Measurements from ENCODE around the gene CPNE6. TPM values are rescaled to one million over a fixed set of nuclear protein-coding genes. Genes with fewer than 3 reads are reported as not detected.

Gene CPNE6
- total RNA-seq, 4 donors from 2014 or later = 0.76 TPM; not detected in 3

DNA sequence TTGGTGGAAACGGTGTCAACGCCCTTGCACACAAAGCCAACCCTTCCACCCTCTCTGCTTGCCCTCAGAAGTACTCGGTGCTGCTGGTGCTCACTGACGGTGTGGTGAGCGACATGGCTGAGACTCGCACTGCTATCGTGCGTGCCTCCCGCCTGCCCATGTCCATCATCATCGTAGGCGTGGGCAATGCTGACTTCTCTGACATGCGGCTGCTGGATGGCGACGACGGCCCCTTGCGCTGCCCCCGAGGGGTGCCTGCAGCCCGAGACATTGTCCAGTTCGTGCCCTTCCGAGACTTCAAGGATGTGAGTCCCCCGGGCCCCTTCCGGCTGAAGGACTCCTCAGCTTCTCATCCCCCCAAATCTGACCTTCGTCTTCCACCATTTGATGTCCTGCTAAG lies 5.7 kb downstream of the CPNE6 start:
- intact Hi-C loops (cut with DNase I; ENCODE audit: low total_unique reads) = no loop called here
- Histone ChIP-seq H3K4me3 (no peak overlapping the region), H3K27ac (no peak overlapping the region), H3K27me3 (no peaks in the 10 kb centered on the region), H3K9me3 (no peaks in the 10 kb centered on the region), H3K4me1 (no peaks in the 10 kb centered on the region), H3K36me3 (no peaks in the 10 kb centered on the region)
- TF ChIP-seq, protein P1, sequence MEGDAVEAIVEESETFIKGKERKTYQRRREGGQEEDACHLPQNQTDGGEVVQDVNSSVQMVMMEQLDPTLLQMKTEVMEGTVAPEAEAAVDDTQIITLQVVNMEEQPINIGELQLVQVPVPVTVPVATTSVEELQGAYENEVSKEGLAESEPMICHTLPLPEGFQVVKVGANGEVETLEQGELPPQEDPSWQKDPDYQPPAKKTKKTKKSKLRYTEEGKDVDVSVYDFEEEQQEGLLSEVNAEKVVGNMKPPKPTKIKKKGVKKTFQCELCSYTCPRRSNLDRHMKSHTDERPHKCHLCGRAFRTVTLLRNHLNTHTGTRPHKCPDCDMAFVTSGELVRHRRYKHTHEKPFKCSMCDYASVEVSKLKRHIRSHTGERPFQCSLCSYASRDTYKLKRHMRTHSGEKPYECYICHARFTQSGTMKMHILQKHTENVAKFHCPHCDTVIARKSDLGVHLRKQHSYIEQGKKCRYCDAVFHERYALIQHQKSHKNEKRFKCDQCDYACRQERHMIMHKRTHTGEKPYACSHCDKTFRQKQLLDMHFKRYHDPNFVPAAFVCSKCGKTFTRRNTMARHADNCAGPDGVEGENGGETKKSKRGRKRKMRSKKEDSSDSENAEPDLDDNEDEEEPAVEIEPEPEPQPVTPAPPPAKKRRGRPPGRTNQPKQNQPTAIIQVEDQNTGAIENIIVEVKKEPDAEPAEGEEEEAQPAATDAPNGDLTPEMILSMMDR (IDR thresholded peaks at IDR 0.05) = no peak
- no peak for TF ChIP-seq POLR2A (IDR thresholded peaks at IDR 0.05)
- DNase-seq = no peak

DNA sequence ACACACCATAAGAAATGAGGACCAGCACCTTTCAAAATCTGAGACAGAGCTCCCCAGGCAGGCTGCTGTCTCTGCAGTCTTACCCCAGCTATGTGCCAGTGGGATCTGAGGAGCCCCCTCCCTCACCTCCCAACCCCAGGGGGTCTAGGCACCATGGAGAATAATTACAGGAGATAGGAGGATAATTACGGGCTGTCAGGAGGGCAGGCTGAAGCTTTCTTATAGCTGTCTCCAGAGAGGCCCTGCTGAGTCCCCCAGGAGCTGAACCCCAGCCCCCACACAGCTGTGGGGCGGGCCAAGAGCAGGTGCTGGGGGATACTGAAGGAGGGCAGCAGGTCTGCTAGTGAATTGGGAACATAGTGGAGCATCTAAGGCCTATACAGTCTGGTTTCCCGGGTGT lies 6.8 kb downstream of the CPNE6 start:
- H3K27me3 ChIP-seq = no peaks in the 10 kb centered on the region
- no peak for TF ChIP-seq POLR2A (IDR thresholded peaks at IDR 0.05)
- TF ChIP-seq, protein P1 (IDR thresholded peaks at IDR 0.05) = no peak

DNA sequence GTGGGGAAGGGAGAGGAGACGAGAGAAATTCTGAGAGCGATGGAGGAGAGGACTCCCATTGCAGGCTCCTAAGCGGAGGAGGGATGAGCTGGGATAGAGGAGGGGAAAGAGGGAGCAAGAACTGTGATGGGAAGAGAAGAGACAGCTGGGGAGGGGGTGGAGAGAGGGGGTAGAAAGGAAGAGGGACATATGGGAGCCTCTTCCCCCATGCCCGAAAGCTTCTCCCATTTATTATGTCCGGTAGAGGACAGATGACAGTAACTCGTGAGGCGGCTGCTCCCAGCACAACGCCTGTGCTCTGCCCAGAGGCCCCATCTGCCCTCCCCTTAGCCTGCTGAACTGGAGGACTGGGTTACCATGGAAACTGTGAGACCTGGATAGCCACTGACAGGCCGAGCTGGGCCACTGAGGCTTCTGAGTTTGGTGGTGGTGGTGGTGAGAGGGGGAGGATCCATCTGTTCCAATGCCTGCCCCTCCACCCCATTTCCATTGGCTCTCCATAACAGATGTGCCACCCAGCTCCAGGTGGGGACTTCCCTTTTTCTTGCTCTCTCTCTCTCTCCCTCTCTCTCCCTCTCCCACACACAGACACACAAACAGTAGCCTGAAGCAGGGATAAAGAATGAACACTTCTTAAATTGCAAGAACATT lies 8.3 kb downstream of the CPNE6 start:
- no peak overlapping the region for H3K27ac ChIP-seq
- H3K4me1 ChIP-seq = no peaks in the 10 kb centered on the region
- no peaks in the 10 kb centered on the region for H3K9me3 ChIP-seq
- TF ChIP-seq, protein P1 (IDR thresholded peaks at IDR 0.05) = no peak
- TF ChIP-seq POLR2A (IDR thresholded peaks at IDR 0.05) = no peak
- H3K27me3 ChIP-seq = no peaks in the 10 kb centered on the region
- no peak overlapping the region for H3K4me3 ChIP-seq
- intact Hi-C loops (cut with DNase I; ENCODE audit: low total_unique reads) = no loop called here
- DNase-seq = no peak
- H3K36me3 ChIP-seq = no peaks in the 10 kb centered on the region

More for the DNA sequence above, 6.8 kb downstream of the CPNE6 start:
- no peaks in the 10 kb centered on the region for H3K4me1 ChIP-seq
- H3K9me3 ChIP-seq = no peaks in the 10 kb centered on the region
- H3K36me3 ChIP-seq = no peaks in the 10 kb centered on the region
- no peak for DNase-seq
- no peak overlapping the region for H3K4me3 ChIP-seq
- H3K27ac ChIP-seq = no peak overlapping the region
- intact Hi-C loops (cut with DNase I; ENCODE audit: low total_unique reads) = no loop called here

DNA sequence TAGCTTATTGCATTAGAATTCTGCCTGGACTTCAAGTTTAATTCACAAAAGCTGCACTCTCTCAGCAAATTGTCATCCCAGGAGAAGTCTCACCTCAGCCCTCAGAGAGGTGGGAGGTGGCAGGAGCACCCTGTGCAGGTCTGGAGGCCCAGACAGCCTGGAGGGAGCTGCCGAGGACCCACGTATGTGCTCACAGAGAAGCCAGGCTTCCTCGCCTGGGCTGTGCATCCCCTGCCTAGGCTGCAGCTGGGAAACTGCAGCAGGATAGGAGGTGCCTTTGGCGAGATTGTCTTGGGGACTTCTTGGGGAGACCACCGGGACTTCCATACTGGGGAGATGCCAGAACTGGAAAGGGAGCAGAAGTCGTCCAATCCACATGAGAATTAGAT lies 8.8 kb downstream of the CPNE6 start:
- no peak for DNase-seq
- H3K9me3 ChIP-seq = no peaks in the 10 kb centered on the region
- no peaks in the 10 kb centered on the region for H3K36me3 ChIP-seq
- no peak for TF ChIP-seq POLR2A (IDR thresholded peaks at IDR 0.05)
- TF ChIP-seq, protein P1 (IDR thresholded peaks at IDR 0.05) = no peak
- intact Hi-C loops (cut with DNase I; ENCODE audit: low total_unique reads) = no loop called here
- no peaks in the 10 kb centered on the region for H3K4me1 ChIP-seq
- no peaks in the 10 kb centered on the region for H3K27me3 ChIP-seq
- no peak overlapping the region for H3K27ac ChIP-seq
- H3K4me3 ChIP-seq = no peak overlapping the region

DNA sequence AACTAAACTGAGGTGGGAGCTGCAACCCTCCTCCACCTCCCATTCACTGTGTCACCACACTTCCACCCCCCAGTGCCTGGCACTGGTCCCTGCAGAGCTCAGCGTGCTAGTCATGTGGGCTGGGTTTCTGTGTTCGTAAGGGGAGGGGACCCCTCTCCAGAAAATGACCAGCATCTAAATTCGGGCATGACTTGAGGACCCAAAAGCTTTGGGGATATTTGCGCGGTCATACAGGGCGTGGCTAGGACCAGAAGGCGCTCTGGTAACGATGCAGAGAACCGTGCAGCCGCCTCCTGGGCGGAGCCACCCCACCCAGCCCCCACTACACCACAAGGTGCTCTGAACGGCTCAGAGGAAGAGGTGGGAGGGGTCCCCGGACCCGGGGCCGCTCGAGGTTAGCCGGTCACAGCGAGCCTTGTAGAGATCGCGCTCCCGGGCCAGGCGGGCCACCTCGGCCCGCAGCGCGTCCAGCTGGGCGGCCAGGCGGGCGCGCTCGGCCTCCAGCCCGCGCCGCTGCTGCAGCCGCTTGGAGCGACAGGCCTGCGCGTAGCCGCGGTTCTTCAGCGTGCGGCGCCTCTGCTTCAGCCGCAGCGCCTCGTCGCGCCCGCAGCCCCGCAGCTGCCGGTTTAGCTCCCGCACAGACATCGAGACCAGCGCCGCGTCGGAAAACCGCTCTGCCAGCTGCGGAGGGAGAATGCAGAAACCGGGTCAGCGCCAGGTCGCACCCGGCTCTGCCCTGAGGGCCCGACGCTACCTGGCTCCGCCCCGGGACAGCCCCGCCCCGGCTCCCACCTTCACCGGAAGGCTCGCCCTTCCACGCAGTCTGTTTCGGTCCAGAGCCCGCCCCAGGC lies 9.8 kb downstream of the CPNE6 start:
- Histone ChIP-seq H3K36me3 (no peaks in the 10 kb centered on the region), H3K27me3 (no peaks in the 10 kb centered on the region), H3K4me3 (peak overlapping the region; percentile 13 to 41), H3K4me1 (no peaks in the 10 kb centered on the region), H3K9me3 (no peaks in the 10 kb centered on the region), H3K27ac (peak overlapping the region in 1 of 2 donors; percentile 0)
- intact Hi-C loops (cut with DNase I; ENCODE audit: low total_unique reads) = no loop called here
- TF ChIP-seq POLR2A (IDR thresholded peaks at IDR 0.05) = no peak
- TF ChIP-seq, protein P1 (IDR thresholded peaks at IDR 0.05) = no peak
- peak; percentile 28 to 32 for DNase-seq

Data from uterus (tissue), 4 donors.